Tibial nerve (tissue), 3 donors: ENCODE data around the gene TBC1D22A.

Experiments used
- POLR2A ChIP-seq, 2 donors: fragments of 450-650 bp; IDR thresholded peaks; one replicate each; pipeline ENCODE4 v1.6.1; 2017; ENCODE audit warnings: antibody characterized with exemption in 2 of 2, mild to moderate bottlenecking in 2 of 2, moderate library complexity in 2 of 2
- TF ChIP-seq, protein P1 (sequence below), 5 experiments: fragments of 200-600 bp in 3 of 5; fragments of 450-650 bp in 2 of 5; sonication (generic) in 3 of 5; IDR thresholded peaks; one replicate each; pipeline ENCODE4 v1.5.1; 2016 to 2019; ENCODE audit warnings: antibody characterized with exemption in 5 of 5, mild to moderate bottlenecking in 3 of 5, moderate library complexity in 2 of 5

DNA sequence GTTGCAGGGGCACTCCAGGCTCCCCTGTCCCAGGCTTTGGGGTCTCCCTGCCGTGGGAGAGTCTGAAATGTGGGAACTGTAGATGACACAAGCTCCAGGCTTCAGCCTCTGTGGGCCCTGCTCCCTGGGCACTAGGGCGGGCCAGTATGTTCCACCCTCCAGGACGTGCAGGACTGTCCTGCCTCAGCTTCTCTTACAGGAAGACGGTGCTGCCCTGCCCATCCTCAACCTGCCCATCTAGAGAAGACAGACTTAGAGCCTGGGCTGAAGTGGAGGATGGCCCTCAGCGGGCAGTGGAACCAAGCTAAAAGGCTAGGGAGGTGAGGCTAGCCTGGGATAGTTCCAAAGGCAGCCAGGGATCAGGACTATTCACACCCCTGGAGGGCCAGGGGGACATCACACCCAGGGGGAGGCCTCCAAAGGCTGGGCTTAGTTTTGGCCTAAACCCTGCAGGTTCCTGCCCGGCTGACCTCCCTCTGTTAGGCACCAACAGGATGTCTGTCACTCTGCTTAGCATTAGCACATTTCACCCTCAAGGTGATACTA lies 20.4 kb upstream of the TBC1D22A start:
- TF ChIP-seq, protein P1, sequence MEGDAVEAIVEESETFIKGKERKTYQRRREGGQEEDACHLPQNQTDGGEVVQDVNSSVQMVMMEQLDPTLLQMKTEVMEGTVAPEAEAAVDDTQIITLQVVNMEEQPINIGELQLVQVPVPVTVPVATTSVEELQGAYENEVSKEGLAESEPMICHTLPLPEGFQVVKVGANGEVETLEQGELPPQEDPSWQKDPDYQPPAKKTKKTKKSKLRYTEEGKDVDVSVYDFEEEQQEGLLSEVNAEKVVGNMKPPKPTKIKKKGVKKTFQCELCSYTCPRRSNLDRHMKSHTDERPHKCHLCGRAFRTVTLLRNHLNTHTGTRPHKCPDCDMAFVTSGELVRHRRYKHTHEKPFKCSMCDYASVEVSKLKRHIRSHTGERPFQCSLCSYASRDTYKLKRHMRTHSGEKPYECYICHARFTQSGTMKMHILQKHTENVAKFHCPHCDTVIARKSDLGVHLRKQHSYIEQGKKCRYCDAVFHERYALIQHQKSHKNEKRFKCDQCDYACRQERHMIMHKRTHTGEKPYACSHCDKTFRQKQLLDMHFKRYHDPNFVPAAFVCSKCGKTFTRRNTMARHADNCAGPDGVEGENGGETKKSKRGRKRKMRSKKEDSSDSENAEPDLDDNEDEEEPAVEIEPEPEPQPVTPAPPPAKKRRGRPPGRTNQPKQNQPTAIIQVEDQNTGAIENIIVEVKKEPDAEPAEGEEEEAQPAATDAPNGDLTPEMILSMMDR (IDR thresholded peaks at IDR 0.05): no peak
- no peak for TF ChIP-seq POLR2A (IDR thresholded peaks at IDR 0.05)
